Measurements from ENCODE around the gene IDUA. TPM values are rescaled to one million over a fixed set of nuclear protein-coding genes. Genes with fewer than 3 reads are reported as not detected.

IDUA gene
- total and polyA plus RNA-seq, 4 experiments from 2014 or later: 5.0 to 64.1 (median 38.7) TPM

- Histone ChIP-seq H3K27ac (ENCODE audit: low read depth, low read length) (no peak overlapping the region), H3K27me3 (ENCODE audit: insufficient read depth, low read length) (peaks cover 8% of the 10 kb centered on the region), H3K9me3 (ENCODE audit: control insufficient read depth in 1 of 2, low read length in 2 of 2) (no peaks in the 10 kb centered on the region), H3K36me3 (ENCODE audit: insufficient read depth, low read length) (no peaks in the 10 kb centered on the region), H3K4me1 (ENCODE audit: insufficient read depth, low read length) (peaks cover 5% of the 10 kb centered on the region), H3K4me3 (ENCODE audit: low read length in 2 of 2) (no peak overlapping the region)
- no peak overlapping the region for H3K27ac Mint-ChIP-seq
- peaks cover 0 to 9% (median 1%) of the 10 kb centered on the region in 8 donors for H3K9me3 Mint-ChIP-seq
- no peaks in the 10 kb centered on the region for H3K36me3 Mint-ChIP-seq
- intact Hi-C loops (cut with micrococcal nuclease): no loop called here
- no peak overlapping the region for H3K4me3 Mint-ChIP-seq
- CTCF ChIA-PET (ENCODE audit: partially characterized antibody): no interaction called here
- H3K27me3 Mint-ChIP-seq: peaks cover 25 to 28% of the 10 kb centered on the region in 2 donors
- peaks cover under 1 to 7% (median 2%) of the 10 kb centered on the region in 4 donors for H3K4me1 Mint-ChIP-seq
- POLR2A ChIA-PET (ENCODE audit: partially characterized antibody): no interaction called here
- DNase-seq: peak in 1 of 5 donors; percentile 26
Measured at GRCh38 chr4:1003271-1004070, 16.6 kb downstream of the IDUA start.

- Histone ChIP-seq H3K4me1 (ENCODE audit: insufficient read depth, low read length) (peaks cover 10% of the 10 kb centered on the region), H3K27ac (ENCODE audit: low read depth, low read length) (no peak overlapping the region), H3K9me3 (ENCODE audit: control insufficient read depth in 1 of 2, low read length in 2 of 2) (no peaks in the 10 kb centered on the region), H3K27me3 (ENCODE audit: insufficient read depth, low read length) (peaks cover 13% of the 10 kb centered on the region), H3K4me3 (ENCODE audit: low read length in 2 of 2) (no peak overlapping the region), H3K36me3 (ENCODE audit: insufficient read depth, low read length) (no peaks in the 10 kb centered on the region)
- H3K27ac Mint-ChIP-seq: no peak overlapping the region
- ChIA-PET CTCF (ENCODE audit: partially characterized antibody) (no interaction called here), POLR2A (ENCODE audit: partially characterized antibody) (no interaction called here)
- H3K4me3 Mint-ChIP-seq: no peak overlapping the region
- H3K36me3 Mint-ChIP-seq: no peaks in the 10 kb centered on the region
- DNase-seq: no peak
- intact Hi-C loops (cut with micrococcal nuclease): no loop called here
- peaks cover 3 to 11% (median 6%) of the 10 kb centered on the region in 4 donors for H3K4me1 Mint-ChIP-seq
- peaks cover 0 to 9% (median 1%) of the 10 kb centered on the region in 8 donors for H3K9me3 Mint-ChIP-seq
- H3K27me3 Mint-ChIP-seq: peaks cover 27 to 31% of the 10 kb centered on the region in 2 donors
Measured at GRCh38 chr4:1004071-1004418, 17.2 kb downstream of the IDUA start.

GRCh38 chr4:1004557-1005485 is 18.0 kb downstream of the IDUA start:
- H3K4me1 ChIP-seq (ENCODE audit: insufficient read depth, low read length): peaks cover 12% of the 10 kb centered on the region
- Mint-ChIP-seq H3K27ac (no peak overlapping the region), H3K27me3 (peaks cover 24 to 28% of the 10 kb centered on the region in 2 donors), H3K4me1 (peaks cover 4 to 10% (median 8%) of the 10 kb centered on the region in 4 donors), H3K9me3 (peaks cover 0 to 9% (median 1%) of the 10 kb centered on the region in 8 donors), H3K4me3 (no peak overlapping the region), H3K36me3 (no peaks in the 10 kb centered on the region)
- H3K4me3 ChIP-seq (ENCODE audit: low read length in 2 of 2): no peak overlapping the region
- peaks cover 13% of the 10 kb centered on the region for H3K27me3 ChIP-seq (ENCODE audit: insufficient read depth, low read length)
- POLR2A ChIA-PET (ENCODE audit: partially characterized antibody): interaction anchor here (0.9 kb wide), 1 partner anchor 18 kb away, joined by 3 read pairs; the partner anchor contains the start of gene IDUA
- intact Hi-C loops (cut with micrococcal nuclease): no loop called here
- CTCF ChIA-PET (ENCODE audit: partially characterized antibody): no interaction called here
- no peak overlapping the region for H3K27ac ChIP-seq (ENCODE audit: low read depth, low read length)
- DNase-seq: peak in 1 of 5 donors; percentile 19
- no peaks in the 10 kb centered on the region for H3K9me3 ChIP-seq (ENCODE audit: control insufficient read depth in 1 of 2, low read length in 2 of 2)
- no peaks in the 10 kb centered on the region for H3K36me3 ChIP-seq (ENCODE audit: insufficient read depth, low read length)

GRCh38 chr4:1006856-1007255 is 20.0 kb downstream of the IDUA start:
- ChIA-PET POLR2A (ENCODE audit: partially characterized antibody) (no interaction called here), CTCF (ENCODE audit: partially characterized antibody) (no interaction called here)
- H3K27ac ChIP-seq (ENCODE audit: low read depth, low read length): no peak overlapping the region
- no peaks in the 10 kb centered on the region for H3K36me3 ChIP-seq (ENCODE audit: insufficient read depth, low read length)
- H3K27me3 ChIP-seq (ENCODE audit: insufficient read depth, low read length): peaks cover 7% of the 10 kb centered on the region
- Mint-ChIP-seq H3K27ac (no peak overlapping the region), H3K4me1 (peaks cover 7 to 17% (median 12%) of the 10 kb centered on the region in 4 donors), H3K4me3 (peak overlapping the region in 1 of 8 donors; percentile 22), H3K9me3 (peaks cover 0 to 9% (median 1%) of the 10 kb centered on the region in 8 donors), H3K36me3 (peaks cover 0 to 4% of the 10 kb centered on the region in 2 donors), H3K27me3 (peaks cover 20 to 30% of the 10 kb centered on the region in 2 donors)
- H3K9me3 ChIP-seq (ENCODE audit: control insufficient read depth in 1 of 2, low read length in 2 of 2): no peaks in the 10 kb centered on the region
- no peak for DNase-seq
- H3K4me3 ChIP-seq (ENCODE audit: low read length in 2 of 2): no peak overlapping the region
- intact Hi-C loops (cut with micrococcal nuclease): no loop called here
- H3K4me1 ChIP-seq (ENCODE audit: insufficient read depth, low read length): peaks cover 22% of the 10 kb centered on the region

- Mint-ChIP-seq H3K9me3 (peaks cover 0 to 8% (median 1%) of the 10 kb centered on the region in 8 donors), H3K4me3 (peak overlapping the region; percentile 68 to 85 (median 80)), H3K27me3 (peaks cover 16 to 30% of the 10 kb centered on the region in 2 donors), H3K4me1 (peaks cover 6 to 17% (median 13%) of the 10 kb centered on the region in 4 donors), H3K36me3 (peaks cover 0 to 4% of the 10 kb centered on the region in 2 donors), H3K27ac (peak overlapping the region in 6 of 7 donors; percentile 9 to 78 (median 68))
- DNase-seq: peak in 4 of 5 donors; percentile 26 to 52 (median 40)
- peak overlapping the region; percentile 34 for H3K27ac ChIP-seq (ENCODE audit: low read depth, low read length)
- POLR2A ChIA-PET (ENCODE audit: partially characterized antibody): interaction anchor here (0.7 to 2.5 kb wide), 4 partner anchors 10 to 77 kb away, joined by 3 to 19 read pairs (median 9); partner anchors contain the start of genes DGKQ, GAK, IDUA and TMEM175
- CTCF ChIA-PET (ENCODE audit: partially characterized antibody): no interaction called here
- H3K9me3 ChIP-seq (ENCODE audit: control insufficient read depth in 1 of 2, low read length in 2 of 2): no peaks in the 10 kb centered on the region
- intact Hi-C loops (cut with micrococcal nuclease): loop anchor here (1.0 kb wide), 4 partner anchors 36 to 335 kb away; partner anchors contain the start of genes ATP5ME, DGKQ, GAK and MYL5
- no peaks in the 10 kb centered on the region for H3K36me3 ChIP-seq (ENCODE audit: insufficient read depth, low read length)
- peaks cover 25% of the 10 kb centered on the region for H3K4me1 ChIP-seq (ENCODE audit: insufficient read depth, low read length)
- H3K4me3 ChIP-seq (ENCODE audit: low read length in 2 of 2): peak overlapping the region in 1 of 2 donors; percentile 46
- H3K27me3 ChIP-seq (ENCODE audit: insufficient read depth, low read length): peaks cover 7% of the 10 kb centered on the region
Measured at GRCh38 chr4:1008840-1009541, 22.1 kb downstream of the IDUA start.

- intact Hi-C loops (cut with micrococcal nuclease): loop anchor here (1.0 to 5.0 kb wide), 8 partner anchors 23 to 337 kb away; partner anchors contain the start of genes ATP5ME, CTBP1, DGKQ and GAK
- peaks cover 6 to 17% (median 13%) of the 10 kb centered on the region in 4 donors for H3K4me1 Mint-ChIP-seq
- Histone ChIP-seq H3K4me1 (ENCODE audit: insufficient read depth, low read length) (peaks cover 25% of the 10 kb centered on the region), H3K9me3 (ENCODE audit: control insufficient read depth in 1 of 2, low read length in 2 of 2) (no peaks in the 10 kb centered on the region), H3K27ac (ENCODE audit: low read depth, low read length) (peak overlapping the region; percentile 76), H3K36me3 (ENCODE audit: insufficient read depth, low read length) (no peaks in the 10 kb centered on the region), H3K4me3 (ENCODE audit: low read length in 2 of 2) (peak overlapping the region; percentile 52 to 75), H3K27me3 (ENCODE audit: insufficient read depth, low read length) (peaks cover 7% of the 10 kb centered on the region)
- H3K9me3 Mint-ChIP-seq: peaks cover 0 to 8% (median 1%) of the 10 kb centered on the region in 8 donors
- peak overlapping the region; percentile 85 to 92 (median 88) for H3K4me3 Mint-ChIP-seq
- CTCF ChIA-PET (ENCODE audit: partially characterized antibody): no interaction called here
- peaks cover 0 to 4% of the 10 kb centered on the region in 2 donors for H3K36me3 Mint-ChIP-seq
- POLR2A ChIA-PET (ENCODE audit: partially characterized antibody): interaction anchor here (1.1 to 2.5 kb wide), 9 partner anchors 11 to 337 kb away, joined by 3 to 19 read pairs (median 8); partner anchors contain the start of genes ATP5ME, DGKQ, GAK and IDUA
- H3K27me3 Mint-ChIP-seq: peaks cover 16 to 28% of the 10 kb centered on the region in 2 donors
- DNase-seq: peak; percentile 60 to 77 (median 66)
- H3K27ac Mint-ChIP-seq: peak overlapping the region in 6 of 7 donors; percentile 63 to 98 (median 90)
Measured at GRCh38 chr4:1009542-1010394, 22.9 kb downstream of the IDUA start.
